ENCODE measurements around the gene METAP1D.

METAP1D gene

DNA sequence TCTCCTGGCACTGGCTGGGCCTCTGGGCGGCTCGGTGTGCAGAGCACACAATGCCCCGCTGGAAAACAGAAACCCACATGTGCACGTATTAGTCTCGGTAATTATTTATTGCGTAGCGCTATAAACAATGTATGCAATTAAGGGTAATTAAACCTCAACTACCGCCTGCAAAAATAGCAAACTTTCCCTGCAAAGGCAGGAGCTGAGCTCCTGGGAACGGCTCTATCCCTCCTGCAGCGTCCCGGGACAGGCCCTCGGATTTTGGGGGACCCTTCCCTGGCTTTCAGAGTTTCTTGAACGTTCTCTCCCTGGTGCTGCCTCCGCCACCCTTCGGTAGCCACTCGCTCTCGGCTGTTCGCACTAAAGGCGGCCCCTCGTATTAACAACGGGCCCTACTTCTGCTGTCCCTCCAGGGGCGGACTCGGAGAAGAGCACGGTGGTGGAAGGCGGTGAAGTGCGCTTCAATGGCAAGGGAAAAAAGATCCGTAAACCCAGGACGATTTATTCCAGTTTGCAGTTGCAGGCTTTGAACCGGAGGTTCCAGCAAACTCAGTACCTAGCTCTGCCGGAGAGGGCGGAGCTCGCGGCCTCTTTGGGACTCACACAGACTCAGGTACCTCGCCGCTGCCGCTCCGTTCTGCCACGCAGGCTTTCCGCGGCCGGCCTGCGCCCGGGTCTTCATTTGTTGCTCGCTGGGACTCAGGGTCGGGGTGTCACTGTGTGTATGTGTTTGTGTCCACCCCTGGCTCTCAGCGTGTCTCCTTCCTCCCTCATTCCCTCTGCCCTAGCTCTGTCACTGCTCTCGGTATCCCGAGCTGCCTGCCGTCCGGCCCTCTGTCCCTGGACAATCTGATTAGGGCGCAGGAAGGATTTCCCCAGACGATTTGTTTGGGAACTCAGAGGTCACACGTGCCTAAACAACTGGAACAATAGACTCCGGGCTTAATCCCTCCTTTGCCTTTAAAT, 86.8 kb downstream of the METAP1D start:
- peak overlapping the region; percentile 70 for H3K4me3 ChIP-seq (ENCODE audit: low read depth, low read length)
- TF ChIP-seq, protein P1, sequence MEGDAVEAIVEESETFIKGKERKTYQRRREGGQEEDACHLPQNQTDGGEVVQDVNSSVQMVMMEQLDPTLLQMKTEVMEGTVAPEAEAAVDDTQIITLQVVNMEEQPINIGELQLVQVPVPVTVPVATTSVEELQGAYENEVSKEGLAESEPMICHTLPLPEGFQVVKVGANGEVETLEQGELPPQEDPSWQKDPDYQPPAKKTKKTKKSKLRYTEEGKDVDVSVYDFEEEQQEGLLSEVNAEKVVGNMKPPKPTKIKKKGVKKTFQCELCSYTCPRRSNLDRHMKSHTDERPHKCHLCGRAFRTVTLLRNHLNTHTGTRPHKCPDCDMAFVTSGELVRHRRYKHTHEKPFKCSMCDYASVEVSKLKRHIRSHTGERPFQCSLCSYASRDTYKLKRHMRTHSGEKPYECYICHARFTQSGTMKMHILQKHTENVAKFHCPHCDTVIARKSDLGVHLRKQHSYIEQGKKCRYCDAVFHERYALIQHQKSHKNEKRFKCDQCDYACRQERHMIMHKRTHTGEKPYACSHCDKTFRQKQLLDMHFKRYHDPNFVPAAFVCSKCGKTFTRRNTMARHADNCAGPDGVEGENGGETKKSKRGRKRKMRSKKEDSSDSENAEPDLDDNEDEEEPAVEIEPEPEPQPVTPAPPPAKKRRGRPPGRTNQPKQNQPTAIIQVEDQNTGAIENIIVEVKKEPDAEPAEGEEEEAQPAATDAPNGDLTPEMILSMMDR (IDR thresholded peaks at IDR 0.05; ENCODE audit: low read depth, low read length) = no peak

DNA sequence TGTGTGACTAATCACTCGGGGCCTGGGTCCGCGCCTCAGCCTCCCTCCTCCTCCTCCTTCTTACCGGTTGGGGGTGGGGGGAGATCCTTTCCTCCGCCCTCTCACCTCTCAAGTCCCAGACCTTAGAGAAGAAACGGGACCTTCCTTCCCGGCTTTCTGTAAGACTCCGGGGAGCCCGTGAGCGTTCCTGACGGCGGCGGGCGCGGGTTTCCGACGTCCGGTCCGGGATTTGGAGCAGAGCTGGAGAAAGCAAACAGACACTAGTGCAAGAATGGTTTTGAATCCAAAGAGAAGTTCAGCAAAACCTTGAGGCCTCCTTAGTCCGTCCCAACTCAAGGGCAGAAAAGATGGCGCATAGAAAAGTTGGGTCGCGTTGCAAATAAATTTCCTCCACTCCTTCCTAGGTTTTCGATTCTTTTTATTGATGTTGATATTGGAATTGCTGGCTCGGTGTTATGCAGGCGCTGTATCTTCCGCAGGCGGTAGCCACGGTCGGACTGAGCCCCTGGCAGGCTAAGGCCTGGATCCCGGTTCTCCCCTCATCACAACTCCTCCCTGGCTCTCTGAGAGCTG, 87.5 kb downstream of the METAP1D start:
- H3K4me3 ChIP-seq (ENCODE audit: low read depth, low read length) = no peak overlapping the region
- TF ChIP-seq, protein P1 (IDR thresholded peaks at IDR 0.05; ENCODE audit: low read depth, low read length) = no peak

DNA sequence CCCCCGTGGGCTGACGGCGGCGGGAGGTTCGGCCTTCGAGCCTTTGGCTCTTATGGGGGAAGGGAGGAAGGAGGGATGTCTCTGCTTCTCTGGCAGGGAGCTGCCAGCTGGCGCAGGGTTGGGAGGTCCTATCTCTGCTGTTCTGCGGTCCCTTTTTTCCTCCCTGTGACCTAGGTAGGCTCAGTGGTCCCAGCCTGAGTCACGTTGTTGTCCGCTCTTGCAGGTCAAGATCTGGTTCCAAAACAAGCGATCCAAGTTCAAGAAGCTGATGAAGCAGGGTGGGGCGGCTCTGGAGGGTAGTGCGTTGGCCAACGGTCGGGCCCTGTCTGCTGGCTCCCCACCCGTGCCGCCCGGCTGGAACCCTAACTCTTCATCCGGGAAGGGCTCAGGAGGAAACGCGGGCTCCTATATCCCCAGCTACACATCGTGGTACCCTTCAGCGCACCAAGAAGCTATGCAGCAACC, 88.1 kb downstream of the METAP1D start:
- TF ChIP-seq, protein P1 (IDR thresholded peaks at IDR 0.05; ENCODE audit: low read depth, low read length) = no peak
- no peak overlapping the region for H3K4me3 ChIP-seq (ENCODE audit: low read depth, low read length)

DNA sequence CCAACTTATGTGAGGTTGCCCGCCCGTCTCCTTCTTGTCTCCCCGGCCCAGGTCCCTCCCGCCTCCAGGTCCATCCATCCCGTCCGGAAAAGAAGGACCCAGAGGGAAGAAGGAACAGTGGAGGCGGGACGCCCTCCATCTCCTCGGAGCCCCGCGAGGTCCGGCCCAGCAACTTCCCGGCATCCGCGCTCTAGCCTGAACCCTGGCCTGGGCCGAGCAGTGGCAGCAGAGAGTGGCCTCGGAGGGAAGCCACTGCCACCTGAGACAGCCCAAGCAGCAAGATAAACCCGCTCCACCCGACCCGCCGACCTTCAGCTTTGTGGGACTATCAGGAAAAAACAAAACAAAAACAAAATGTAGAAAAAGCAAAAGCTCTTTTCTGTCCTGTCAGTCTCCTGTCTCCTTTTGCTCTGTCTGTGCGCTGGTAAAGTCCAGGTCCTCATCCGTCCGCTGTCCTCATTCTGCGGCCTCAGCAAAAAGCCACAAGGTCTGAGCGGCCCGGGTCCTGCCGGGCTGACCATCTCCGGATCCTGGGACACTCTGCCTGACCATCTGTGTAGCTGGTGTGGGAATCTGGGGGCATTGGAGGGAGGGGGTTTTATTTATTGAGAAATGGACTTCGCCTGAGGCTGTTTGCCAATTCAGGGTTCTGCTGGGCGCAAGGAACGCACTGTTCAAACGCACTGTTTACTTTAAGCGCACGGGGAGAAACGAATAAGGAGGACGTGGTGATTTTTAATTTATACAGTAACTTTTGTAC, 88.7 kb downstream of the METAP1D start:
- H3K4me3 ChIP-seq (ENCODE audit: low read depth, low read length) = no peak overlapping the region
- TF ChIP-seq, protein P1 (IDR thresholded peaks at IDR 0.05; ENCODE audit: low read depth, low read length) = no peak

DNA sequence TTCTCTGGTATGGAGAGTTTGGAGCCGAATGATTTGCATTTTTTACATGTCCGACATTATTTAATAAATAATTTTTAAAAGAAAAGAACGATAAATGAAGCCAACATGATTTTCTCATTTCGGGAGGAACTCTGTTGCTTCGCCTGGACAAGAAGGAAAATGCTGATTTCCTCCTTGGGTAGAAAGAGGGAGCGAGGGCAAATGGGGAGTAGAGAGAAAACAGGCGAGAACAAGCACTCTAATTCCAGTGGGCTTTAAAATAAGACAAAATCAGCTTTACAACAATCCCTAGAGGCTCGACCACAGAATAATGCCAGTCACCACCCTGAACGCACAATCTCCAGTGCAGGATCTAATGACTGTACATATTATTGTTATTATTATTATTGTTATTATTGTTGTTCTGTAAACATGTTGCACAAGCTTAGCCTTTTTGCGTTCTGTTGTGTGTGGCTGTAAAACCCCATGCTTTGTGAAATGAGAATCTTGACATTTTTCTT, 89.3 kb downstream of the METAP1D start:
- TF ChIP-seq, protein P1 (IDR thresholded peaks at IDR 0.05; ENCODE audit: low read depth, low read length) = no peak
- H3K4me3 ChIP-seq (ENCODE audit: low read depth, low read length) = no peak overlapping the region

DNA sequence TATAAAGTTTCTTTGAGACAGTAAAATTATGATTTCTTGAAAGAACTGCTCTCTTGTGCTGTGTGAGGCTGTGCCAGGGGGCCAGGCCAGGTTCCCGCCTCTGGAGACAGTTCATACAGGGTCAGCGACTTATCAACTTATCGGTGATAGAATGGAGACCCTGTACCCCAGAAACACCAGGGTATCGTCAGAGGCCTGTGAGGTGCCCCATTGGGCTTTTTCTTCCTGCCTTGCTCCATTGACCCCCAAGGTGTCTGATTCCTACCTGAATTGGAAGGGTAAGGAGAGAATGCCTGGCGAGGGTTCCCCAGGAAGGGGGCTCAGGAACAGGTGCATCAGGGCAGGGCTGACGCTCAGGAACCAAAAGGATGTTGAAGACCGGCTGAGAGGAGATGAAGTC, 89.9 kb downstream of the METAP1D start:
- no peak overlapping the region for H3K4me3 ChIP-seq (ENCODE audit: low read depth, low read length)
- TF ChIP-seq, protein P1 (IDR thresholded peaks at IDR 0.05; ENCODE audit: low read depth, low read length) = no peak
